ENCODE measurements around the gene TGM2.

TGM2 gene

DNA sequence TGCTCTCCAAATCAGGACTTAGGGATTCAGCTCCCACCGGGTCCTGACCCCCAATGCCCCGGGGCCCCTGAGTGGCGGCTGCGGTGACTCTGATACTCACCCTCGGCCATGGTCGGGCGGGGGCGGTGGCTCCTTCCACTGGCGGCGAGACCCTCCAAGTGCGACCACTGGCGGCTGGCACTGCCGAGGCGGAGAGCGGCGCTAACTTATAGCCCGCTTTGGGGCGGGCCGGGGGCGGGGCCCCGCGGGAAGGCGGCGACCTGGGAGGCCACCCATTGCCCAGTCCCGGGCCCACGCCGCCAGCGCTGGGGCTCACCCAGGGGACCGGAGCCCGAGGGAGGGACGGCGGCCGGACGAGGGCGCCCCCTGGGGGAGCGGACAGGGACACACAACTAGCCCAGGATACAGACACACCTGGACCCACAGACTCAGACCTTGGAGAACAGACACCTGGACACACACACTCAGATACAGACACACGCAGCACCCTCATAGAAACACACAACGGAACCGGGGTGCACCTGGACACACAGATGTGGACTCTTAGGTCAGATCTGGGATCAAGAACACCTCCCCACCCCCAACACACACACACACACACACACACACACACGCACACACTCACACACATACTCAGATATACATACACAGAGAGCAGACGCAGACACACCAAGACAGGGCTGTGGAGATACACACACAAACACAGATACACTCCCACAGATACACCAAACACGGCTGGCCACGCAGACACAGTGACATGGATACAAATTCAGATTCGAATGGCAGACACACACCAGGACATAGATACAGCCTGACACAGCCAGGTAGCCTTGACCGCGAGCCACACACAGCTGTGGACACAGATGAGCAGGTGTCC, at the start of gene TGM2:
TGM2 (minus strand) TSS at position 182 of the 877 bp plus-strand sequence; CDS start at position 110, 72 bp downstream.
- FAIRE-seq = no peak
- peak; percentile 51 for DNase-seq (ENCODE audit: insufficient read length, low spot score)
- 0 out of 2 replicates have a peak, but pooled peaks have one; percentile 15 for TF ChIP-seq POLR2A (IDR thresholded peaks at IDR 0.05; ENCODE audit: low read depth, low read length)

DNA sequence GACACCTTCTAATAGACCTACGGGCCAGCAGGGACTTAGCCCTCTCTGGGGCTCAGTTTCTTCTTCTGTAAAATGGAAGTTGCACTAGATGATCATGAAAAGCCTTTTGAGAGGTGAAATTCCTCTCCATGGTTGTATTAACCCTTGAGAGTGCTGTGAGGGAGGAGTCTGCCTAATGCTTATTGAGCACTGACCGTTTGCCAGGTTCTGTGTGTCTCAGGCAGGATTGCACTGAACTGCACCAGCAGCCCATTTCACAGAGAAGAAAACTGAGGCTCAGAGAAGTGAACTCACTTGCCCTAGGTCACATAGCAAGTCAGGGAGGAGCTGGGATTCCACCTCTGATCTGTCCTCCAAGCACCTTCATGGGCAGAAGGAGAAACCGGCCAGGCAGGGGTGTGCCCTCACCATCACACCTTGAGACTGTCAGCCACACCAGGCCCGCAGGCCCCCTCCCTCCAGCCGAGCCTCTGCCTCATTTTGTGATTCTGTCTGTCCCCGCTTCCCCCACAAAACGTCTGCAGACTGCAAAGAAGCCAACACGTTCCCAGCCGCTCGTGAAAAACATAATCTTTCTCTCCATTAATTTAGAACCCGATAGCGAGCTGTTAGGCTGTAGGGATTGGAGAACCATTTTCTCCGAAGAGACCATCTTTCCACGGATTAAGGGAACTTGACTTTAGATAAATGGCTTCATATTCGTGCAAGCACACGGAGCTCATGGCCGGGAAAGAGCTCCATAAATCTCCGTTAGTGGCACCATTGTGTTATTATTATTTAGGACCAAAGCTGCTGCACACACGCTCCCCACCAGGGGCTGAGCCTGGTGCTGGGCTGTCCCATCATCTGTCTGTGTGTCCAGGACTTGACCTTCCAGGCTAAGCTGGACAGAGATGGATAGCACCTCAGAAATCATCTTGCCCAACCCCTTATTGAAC, 49.5 kb upstream of the TGM2 start:
- DNase-seq (ENCODE audit: insufficient read length, low spot score) = no peak
- no peak for FAIRE-seq
- TF ChIP-seq POLR2A (IDR thresholded peaks at IDR 0.05; ENCODE audit: low read depth, low read length) = no peak

- DNase-seq (ENCODE audit: insufficient read length, low spot score) (no peak), FAIRE-seq (no peak)
- TF ChIP-seq POLR2A (IDR thresholded peaks at IDR 0.05; ENCODE audit: low read depth, low read length) = no peak
Measured at GRCh38 chr20:38213607-38213940, 48.5 kb upstream of the TGM2 start.

DNA sequence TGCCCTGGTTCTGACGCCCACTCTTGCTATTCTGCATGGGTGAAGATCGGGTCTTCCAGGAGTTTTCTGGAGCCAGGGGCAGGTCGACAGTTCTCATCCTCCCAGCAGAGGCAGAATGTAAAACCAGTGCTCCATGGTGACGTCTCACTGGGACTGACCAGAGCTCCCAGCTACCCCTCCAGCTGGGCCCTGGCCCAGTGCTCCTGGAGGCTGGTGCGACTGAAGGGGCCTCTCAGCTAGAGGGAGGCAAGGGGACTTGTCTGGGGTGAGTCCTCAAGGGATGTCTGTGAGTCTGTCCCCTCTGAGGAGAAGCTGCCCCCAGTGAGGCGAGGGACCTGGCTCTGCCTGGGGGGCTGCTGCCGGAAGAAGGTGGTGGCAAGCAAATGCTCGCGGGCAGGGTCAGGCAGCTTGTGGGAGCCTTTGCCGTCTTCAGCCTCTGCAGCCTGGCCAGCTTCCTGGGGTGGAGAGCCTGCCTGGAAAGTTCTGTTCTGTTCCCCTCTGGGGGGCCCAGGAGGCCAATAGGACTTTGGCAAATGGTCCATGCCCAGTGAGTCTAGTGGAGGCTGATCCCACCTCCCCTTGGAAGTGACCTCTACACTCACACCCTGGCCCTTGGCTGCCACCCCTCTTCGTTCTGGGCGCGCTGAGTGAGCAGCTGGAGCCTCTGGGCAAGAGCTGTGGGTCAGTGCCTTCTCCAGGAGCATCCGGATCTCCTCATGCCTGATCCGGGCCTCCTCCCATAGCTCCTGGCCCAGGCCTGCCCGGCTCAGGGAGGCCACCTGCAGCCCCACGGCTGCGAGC, 47.9 kb upstream of the TGM2 start:
- TF ChIP-seq POLR2A (IDR thresholded peaks at IDR 0.05; ENCODE audit: low read depth, low read length) = no peak
- no peak for DNase-seq (ENCODE audit: insufficient read length, low spot score)
- FAIRE-seq = no peak

GRCh38 chr20:38211200-38212097, 46.4 kb upstream of the TGM2 start:
- FAIRE-seq = no peak
- DNase-seq (ENCODE audit: insufficient read length, low spot score) = no peak
- no peak for TF ChIP-seq POLR2A (IDR thresholded peaks at IDR 0.05; ENCODE audit: low read depth, low read length)

DNA sequence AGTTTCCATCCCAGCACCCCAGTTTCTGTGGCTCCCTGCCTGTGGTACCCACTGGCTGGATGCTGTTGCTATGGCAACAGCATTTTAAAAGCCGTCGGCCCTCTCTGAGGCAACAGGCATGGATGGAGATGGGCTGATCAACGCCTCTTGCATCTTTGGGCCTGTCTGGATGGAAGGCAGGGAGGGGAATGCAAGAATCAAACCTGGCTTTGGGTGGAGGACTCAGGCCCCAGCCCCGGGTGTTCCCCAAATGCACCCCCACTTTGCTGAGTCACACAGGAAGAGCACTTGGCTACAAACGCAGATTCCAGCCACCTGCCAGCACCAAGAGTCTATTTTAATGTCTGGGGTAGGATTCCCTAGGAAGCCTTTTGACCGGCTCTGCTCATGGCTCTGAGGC, 45.7 kb upstream of the TGM2 start:
- no peak for TF ChIP-seq POLR2A (IDR thresholded peaks at IDR 0.05; ENCODE audit: low read depth, low read length)
- DNase-seq (ENCODE audit: insufficient read length, low spot score) (peak; percentile 61), FAIRE-seq (no peak)

GRCh38 chr20:38209736-38210405, 44.8 kb upstream of the TGM2 start:
- DNase-seq (ENCODE audit: insufficient read length, low spot score) = no peak
- peak; percentile 45 for FAIRE-seq
- TF ChIP-seq POLR2A (IDR thresholded peaks at IDR 0.05; ENCODE audit: low read depth, low read length) = no peak

GRCh38 chr20:38209054-38209675, 44.1 kb upstream of the TGM2 start:
- no peak for FAIRE-seq
- no peak for TF ChIP-seq POLR2A (IDR thresholded peaks at IDR 0.05; ENCODE audit: low read depth, low read length)
- no peak for DNase-seq (ENCODE audit: insufficient read length, low spot score)

DNA sequence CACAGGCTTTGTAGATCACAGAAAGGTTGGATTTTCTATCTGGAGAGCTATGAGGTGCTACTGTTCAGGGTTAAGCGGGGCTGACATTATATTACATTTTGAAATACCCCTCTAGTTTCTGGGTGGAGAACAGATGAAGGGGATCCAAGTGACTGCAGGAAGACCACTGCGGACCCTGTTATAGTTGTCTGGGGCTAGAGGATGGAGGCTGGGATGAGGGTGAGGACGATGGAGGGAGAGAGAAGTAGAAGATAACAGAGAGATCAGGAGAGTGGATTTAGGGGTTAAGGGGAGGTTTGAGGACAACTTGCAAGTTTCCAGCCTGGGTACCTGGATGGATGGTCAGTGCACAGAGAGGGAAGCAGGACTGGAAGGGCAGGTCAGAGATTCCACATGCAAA, 43.5 kb upstream of the TGM2 start:
- FAIRE-seq (no peak), DNase-seq (ENCODE audit: insufficient read length, low spot score) (no peak)
- no peak for TF ChIP-seq POLR2A (IDR thresholded peaks at IDR 0.05; ENCODE audit: low read depth, low read length)

GRCh38 chr20:38208088-38208487, 43.0 kb upstream of the TGM2 start:
- FAIRE-seq = no peak
- TF ChIP-seq POLR2A (IDR thresholded peaks at IDR 0.05; ENCODE audit: low read depth, low read length) = no peak

DNA sequence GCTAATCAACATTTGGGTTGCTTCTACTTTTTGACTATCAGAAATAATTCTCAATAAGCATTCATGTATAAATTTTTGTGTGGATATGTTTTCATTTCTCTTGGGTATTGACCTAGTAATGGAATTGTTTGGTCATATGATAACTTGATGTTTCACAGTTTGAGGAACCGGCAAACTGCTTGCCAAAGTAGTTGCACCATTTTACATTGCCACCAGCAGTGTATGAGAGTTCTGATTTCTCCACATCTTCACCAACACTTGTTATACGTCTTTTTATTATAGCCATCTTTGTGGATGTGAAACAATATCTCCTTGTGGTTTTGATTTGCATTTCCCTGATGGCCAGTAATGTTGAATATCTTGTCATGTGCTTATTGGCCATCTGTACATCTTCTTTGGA, 42.6 kb upstream of the TGM2 start:
- FAIRE-seq = no peak
- no peak for DNase-seq (ENCODE audit: insufficient read length, low spot score)
- no peak for TF ChIP-seq POLR2A (IDR thresholded peaks at IDR 0.05; ENCODE audit: low read depth, low read length)

More at GRCh38 chr20:38208088-38208487, 43.0 kb upstream of the TGM2 start:
- DNase-seq (ENCODE audit: insufficient read length, low spot score) = no peak

GRCh38 chr20:38205001-38205400, 39.9 kb upstream of the TGM2 start:
- FAIRE-seq = no peak
- no peak for TF ChIP-seq POLR2A (IDR thresholded peaks at IDR 0.05; ENCODE audit: low read depth, low read length)

More at GRCh38 chr20:38205001-38205400, 39.9 kb upstream of the TGM2 start:
- no peak for DNase-seq (ENCODE audit: insufficient read length, low spot score)

Data from H54 (cell line).